Uterus (tissue), 4 donors: ENCODE measurements around the gene RIMKLB. TPM values are rescaled to one million over a fixed set of nuclear protein-coding genes. Genes with fewer than 3 reads are reported as not detected.
"Not testable (repeated sequence)": the region's sequence is repeated elsewhere in the genome, so short reads cannot be mapped to it uniquely, and the experiment has no call there.

Experiments
- DNase-seq, 2 donors: peaks; one replicate each; pipeline ENCODE4 v3.0.0-alpha.2; 2019 to 2020
- H3K27ac ChIP-seq, 2 donors: fragments of 200-600 bp; sonication (generic); 1 replicate in 1 of 2; 2 replicates in 1 of 2; pipeline ENCODE4 v1.5.1; 2016 to 2018
- H3K27me3 ChIP-seq, 2 donors: fragments of 200-600 bp; sonication (generic); one replicate each; pipeline ENCODE4 v1.5.1; 2018 to 2019; ENCODE audit warnings: control low read depth in 1 of 2
- H3K36me3 ChIP-seq, 2 donors: fragments of 200-600 bp; sonication (generic); one replicate each; pipeline ENCODE4 v1.5.1; 2019; ENCODE audit warnings: control low read depth in 1 of 2
- H3K4me1 ChIP-seq, 2 donors: fragments of 200-600 bp; sonication (generic); one replicate each; pipeline ENCODE4 v1.5.1; 2018 to 2019; ENCODE audit warnings: control low read depth in 1 of 2
- H3K4me3 ChIP-seq, 2 donors: fragments of 200-600 bp; sonication (generic); 1 replicate in 1 of 2; 2 replicates in 1 of 2; pipeline ENCODE4 v1.5.1; 2018 to 2019; ENCODE audit warnings: mild to moderate bottlenecking in 1 of 2
- H3K9me3 ChIP-seq, 2 donors: fragments of 200-600 bp; sonication (generic); one replicate each; pipeline ENCODE4 v1.5.1; 2019; ENCODE audit warnings: control low read depth in 1 of 2
- POLR2A ChIP-seq, 2 donors: fragments of 450-650 bp; IDR thresholded peaks; one replicate each; pipeline ENCODE4 v1.6.1; 2016; ENCODE audit warnings: antibody characterized with exemption in 2 of 2, mild to moderate bottlenecking in 1 of 2, moderate library complexity in 1 of 2
- intact Hi-C: fragments of 100-400 bp; cut with DNase I; formaldehyde crosslinking; loops from one replicate; pipeline ENCODE4 v1.15.1; 2023; ENCODE audit warnings: low total_unique reads
- total RNA-seq, 4 donors: library from RNA; depleted of rRNA in 3 of 4; stranded (reverse); fragments of >200 nt in 3 of 4; gene quantifications; one replicate each; pipeline versions ENCODE4 v1.1.0 to v1.2.4, GENCODE V29; 2014 to 2023
- TF ChIP-seq, protein P1 (sequence below), 4 experiments: fragments of 200-600 bp in 2 of 4; fragments of 450-650 bp in 2 of 4; sonication (generic) in 2 of 4; IDR thresholded peaks; one replicate each; pipeline ENCODE4 v1.5.1; 2016 to 2019; ENCODE audit warnings: antibody characterized with exemption in 4 of 4, mild to moderate bottlenecking in 2 of 4, moderate library complexity in 1 of 4
- donor health status: DM: yes; HTN: yes; CAD: no.

The RIMKLB gene
- total RNA-seq, 4 donors from 2014 or later: 25.6 to 155 (median 93.4) TPM

DNA sequence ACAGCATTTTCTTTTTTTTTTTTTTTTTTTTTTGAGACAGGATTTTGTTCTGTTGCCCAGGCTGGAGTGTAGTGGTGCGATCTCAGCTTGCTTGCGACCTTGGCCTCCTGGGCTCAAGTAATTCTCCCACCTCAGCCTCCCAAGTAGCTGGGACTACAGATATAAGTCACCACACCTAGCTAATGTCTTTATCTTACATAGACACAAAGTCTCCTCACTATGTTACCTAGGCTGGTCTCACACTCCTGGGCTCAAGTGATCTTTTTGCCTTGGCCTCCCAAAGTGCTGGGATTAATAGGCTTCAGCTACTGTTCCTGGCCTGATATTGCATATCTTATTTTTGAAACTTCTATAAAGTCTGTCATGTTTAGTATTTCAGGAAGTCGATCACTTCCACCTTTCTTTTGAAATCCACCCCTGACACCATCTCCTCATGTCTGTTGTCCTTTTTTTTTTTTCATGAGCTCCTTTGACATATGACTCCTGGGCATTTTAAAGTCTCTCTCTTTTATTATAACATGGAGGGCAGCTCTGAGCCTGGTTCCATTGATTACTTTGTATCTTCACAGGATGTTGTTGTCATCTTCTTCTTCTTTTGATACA, 118.8 kb downstream of the RIMKLB start:
- no peak for DNase-seq
- H3K4me1 ChIP-seq: no peaks in the 10 kb centered on the region
- H3K4me3 ChIP-seq: no peak overlapping the region
- no peaks in the 10 kb centered on the region for H3K9me3 ChIP-seq
- no peaks in the 10 kb centered on the region for H3K27me3 ChIP-seq
- no peak overlapping the region for H3K27ac ChIP-seq
- intact Hi-C loops: no loop called here
- no peak for TF ChIP-seq POLR2A (IDR thresholded peaks at IDR 0.05)
- TF ChIP-seq, protein P1, sequence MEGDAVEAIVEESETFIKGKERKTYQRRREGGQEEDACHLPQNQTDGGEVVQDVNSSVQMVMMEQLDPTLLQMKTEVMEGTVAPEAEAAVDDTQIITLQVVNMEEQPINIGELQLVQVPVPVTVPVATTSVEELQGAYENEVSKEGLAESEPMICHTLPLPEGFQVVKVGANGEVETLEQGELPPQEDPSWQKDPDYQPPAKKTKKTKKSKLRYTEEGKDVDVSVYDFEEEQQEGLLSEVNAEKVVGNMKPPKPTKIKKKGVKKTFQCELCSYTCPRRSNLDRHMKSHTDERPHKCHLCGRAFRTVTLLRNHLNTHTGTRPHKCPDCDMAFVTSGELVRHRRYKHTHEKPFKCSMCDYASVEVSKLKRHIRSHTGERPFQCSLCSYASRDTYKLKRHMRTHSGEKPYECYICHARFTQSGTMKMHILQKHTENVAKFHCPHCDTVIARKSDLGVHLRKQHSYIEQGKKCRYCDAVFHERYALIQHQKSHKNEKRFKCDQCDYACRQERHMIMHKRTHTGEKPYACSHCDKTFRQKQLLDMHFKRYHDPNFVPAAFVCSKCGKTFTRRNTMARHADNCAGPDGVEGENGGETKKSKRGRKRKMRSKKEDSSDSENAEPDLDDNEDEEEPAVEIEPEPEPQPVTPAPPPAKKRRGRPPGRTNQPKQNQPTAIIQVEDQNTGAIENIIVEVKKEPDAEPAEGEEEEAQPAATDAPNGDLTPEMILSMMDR (IDR thresholded peaks at IDR 0.05): no peak
- no peaks in the 10 kb centered on the region for H3K36me3 ChIP-seq

DNA sequence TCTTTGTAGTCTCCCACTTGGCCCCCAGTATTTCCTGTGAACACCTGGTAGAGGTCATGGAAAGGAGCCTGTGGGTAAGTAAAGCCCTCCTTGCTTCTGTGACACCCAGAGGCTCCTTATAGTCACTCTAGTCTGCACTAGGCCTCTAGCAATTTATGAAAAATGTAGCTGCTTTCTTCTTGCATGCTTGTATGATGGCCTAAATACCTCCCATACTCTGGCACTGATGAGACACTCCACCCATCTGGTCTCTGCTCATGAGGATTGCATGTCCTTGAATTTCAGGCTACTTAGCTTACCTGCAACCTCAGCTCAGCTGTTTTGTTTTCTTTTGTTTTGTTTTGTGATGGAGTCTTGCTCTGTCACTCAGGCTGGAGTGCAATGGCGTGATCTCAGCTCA, 120.1 kb downstream of the RIMKLB start:
- intact Hi-C loops: no loop called here
- Histone ChIP-seq H3K4me3 (no peak overlapping the region), H3K36me3 (no peaks in the 10 kb centered on the region), H3K9me3 (no peaks in the 10 kb centered on the region), H3K27ac (no peak overlapping the region), H3K27me3 (no peaks in the 10 kb centered on the region), H3K4me1 (no peaks in the 10 kb centered on the region)
- TF ChIP-seq POLR2A (IDR thresholded peaks at IDR 0.05): no peak
- TF ChIP-seq, protein P1 (IDR thresholded peaks at IDR 0.05): no peak
- no peak for DNase-seq

DNA sequence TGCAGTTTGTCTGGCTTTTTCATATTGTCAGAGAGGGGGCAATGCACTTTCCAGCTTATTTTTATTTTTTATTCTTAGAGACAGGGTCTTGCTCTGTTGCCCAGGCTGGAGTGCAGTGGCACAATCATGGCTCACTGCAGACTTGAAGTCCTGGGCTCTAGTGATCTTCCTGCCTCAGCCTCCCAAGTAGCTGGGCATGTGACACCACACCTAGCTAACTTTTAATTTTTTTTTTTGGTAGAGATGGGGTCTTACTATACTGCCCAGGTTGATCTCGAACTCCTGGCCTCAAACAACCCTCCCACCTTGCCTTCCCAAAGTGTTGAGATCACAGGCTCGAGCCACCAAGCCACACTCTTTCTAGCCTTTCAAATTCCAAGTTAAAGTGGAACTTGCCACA, 120.7 kb downstream of the RIMKLB start:
- no peaks in the 10 kb centered on the region for H3K9me3 ChIP-seq
- intact Hi-C loops: no loop called here
- no peak for DNase-seq
- no peak overlapping the region for H3K27ac ChIP-seq
- no peak overlapping the region for H3K4me3 ChIP-seq
- TF ChIP-seq, protein P1 (IDR thresholded peaks at IDR 0.05): no peak
- TF ChIP-seq POLR2A (IDR thresholded peaks at IDR 0.05): no peak
- no peaks in the 10 kb centered on the region for H3K27me3 ChIP-seq
- H3K36me3 ChIP-seq: no peaks in the 10 kb centered on the region
- no peaks in the 10 kb centered on the region for H3K4me1 ChIP-seq

DNA sequence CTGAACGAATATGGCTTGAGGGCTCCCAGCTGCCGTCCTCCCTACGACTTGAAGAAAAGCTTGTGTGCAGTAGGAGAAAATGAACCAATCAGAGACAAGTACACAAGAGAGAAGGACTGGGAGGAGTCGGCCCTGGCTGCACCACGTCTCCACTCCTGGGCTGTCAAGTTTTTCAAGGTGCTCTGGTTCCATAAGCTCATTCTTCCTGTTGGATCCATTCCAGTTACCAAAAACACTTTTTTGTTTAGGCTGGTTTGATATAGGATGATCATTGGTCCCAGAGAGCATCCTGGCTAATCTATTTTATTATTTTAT, 121.8 kb downstream of the RIMKLB start:
- H3K4me1 ChIP-seq: no peaks in the 10 kb centered on the region
- DNase-seq: no peak
- H3K27me3 ChIP-seq: no peaks in the 10 kb centered on the region
- H3K4me3 ChIP-seq: no peak overlapping the region
- no peaks in the 10 kb centered on the region for H3K36me3 ChIP-seq
- no peak overlapping the region for H3K27ac ChIP-seq
- intact Hi-C loops: no loop called here
- no peaks in the 10 kb centered on the region for H3K9me3 ChIP-seq
- TF ChIP-seq POLR2A (IDR thresholded peaks at IDR 0.05): no peak
- TF ChIP-seq, protein P1 (IDR thresholded peaks at IDR 0.05): no peak

DNA sequence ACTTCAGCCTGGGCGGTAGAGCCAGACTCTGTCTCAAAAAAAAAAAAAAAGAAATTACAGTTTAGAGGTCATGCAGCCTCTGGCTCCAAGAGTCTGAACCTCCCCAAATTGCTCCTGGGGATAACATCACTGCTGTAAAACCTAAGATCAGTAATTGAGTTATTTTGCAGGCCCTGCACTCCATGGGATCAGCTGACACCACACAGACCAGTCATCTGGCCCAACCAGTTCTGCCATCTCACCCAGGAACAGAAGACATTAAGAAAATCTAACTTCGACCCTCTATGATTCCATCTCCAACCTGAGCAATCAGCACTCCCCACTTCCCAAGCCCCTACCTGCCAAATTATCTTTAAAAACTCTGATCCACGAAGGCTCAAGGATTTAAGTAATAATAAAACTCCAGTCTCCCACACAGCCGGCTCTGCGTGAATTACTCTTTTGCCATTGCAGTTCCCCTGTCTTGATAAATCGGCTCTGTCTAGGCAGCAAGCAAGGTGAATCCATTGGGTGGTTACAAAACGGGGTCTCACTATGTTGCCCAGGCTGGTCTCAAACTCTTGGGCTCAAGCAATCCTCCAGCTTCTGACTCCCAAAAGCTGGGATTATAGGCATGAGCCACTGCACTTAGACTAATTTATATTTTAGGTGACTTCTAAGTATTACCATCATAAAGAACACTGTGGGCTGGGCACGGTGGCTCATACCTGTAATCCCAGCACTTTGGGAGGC, 123.1 kb downstream of the RIMKLB start:
- not testable (repeated sequence) for H3K9me3 ChIP-seq, H3K4me3 ChIP-seq, H3K36me3 ChIP-seq, H3K4me1 ChIP-seq, DNase-seq, H3K27me3 ChIP-seq, H3K27ac ChIP-seq
- intact Hi-C loops: loop anchor here (10.0 kb wide), 1 partner anchor 146 kb away; no protein-coding TSS in a partner anchor
